ENCODE results near the gene PGAM5.
A peak's percentile ranks its signal among the peaks of the same experiment; 100 is the strongest.

PGAM5 gene

GRCh38 chr12:132710405-132711079, at the start of gene PGAM5:
Gene PGAM5 (plus strand): TSS chr12:132710842. CDS start chr12:132710877, 35 bp downstream.
- DNase-seq (ENCODE audit: low read depth): peak; percentile 79

DNA sequence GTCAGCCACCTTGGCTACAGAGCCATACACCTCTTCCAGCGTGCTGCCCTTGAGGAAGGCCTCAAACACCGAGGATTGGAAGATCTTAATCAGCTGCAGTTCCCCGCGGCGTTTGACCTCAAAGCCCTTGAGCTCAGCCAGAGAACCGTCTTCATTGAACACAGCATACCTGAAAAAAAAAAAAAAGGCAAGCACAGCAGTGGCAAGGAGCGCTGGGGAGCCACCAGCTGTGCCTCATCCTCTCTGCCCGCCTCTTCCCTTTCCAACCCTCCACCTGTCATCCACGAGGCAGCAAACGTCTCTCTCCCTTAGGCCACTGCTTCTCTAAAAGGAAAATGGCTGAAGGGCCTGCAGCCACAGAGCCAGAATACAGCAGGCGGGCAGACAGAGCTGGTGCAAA, 49.6 kb upstream of the PGAM5 start:
- no peak for DNase-seq (ENCODE audit: low read depth)

- no peak for DNase-seq (ENCODE audit: low read depth)
These were observed 48.7 kb upstream of the PGAM5 start for GRCh38 chr12:132661972-132662371.

DNA sequence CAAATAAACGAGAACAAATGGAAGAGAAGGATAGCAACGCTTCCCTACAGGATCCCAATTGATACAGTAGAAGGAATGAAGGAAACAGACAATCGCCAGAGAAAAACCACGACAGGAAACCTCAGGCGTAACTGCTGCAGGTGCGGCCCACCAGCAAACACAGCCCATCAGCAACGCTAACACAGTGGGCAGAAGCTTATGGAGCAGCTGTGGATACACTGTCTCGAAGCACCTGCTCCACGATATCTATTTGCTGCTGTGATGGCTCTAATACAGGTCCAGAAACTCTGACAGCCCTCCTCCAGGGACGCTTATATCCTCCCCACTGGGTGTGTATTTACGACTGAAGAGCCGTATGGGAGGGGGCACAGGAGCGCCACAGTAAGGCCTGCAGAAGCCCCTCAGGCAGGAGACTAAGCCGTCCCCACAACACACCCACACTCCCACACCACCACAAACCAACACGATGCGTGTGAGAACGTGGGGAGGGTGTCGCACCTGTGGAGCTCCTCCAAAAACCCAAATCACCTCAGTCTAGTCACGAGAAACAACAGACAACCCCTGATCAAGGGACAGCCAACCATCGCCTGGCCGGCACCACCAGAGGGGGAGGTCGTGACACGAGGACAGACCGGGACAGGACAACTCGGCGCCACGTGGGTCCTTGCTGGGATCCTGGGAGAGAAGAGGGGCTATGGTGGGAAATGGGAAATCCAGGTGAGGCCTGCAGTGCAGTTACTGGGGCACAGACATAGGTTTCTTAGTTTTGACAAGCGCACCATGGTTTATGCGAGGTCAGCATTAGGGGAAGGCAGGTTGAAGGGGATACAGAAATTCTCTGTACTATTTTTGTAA, 47.5 kb upstream of the PGAM5 start:
- no peak for DNase-seq (ENCODE audit: low read depth)

DNA sequence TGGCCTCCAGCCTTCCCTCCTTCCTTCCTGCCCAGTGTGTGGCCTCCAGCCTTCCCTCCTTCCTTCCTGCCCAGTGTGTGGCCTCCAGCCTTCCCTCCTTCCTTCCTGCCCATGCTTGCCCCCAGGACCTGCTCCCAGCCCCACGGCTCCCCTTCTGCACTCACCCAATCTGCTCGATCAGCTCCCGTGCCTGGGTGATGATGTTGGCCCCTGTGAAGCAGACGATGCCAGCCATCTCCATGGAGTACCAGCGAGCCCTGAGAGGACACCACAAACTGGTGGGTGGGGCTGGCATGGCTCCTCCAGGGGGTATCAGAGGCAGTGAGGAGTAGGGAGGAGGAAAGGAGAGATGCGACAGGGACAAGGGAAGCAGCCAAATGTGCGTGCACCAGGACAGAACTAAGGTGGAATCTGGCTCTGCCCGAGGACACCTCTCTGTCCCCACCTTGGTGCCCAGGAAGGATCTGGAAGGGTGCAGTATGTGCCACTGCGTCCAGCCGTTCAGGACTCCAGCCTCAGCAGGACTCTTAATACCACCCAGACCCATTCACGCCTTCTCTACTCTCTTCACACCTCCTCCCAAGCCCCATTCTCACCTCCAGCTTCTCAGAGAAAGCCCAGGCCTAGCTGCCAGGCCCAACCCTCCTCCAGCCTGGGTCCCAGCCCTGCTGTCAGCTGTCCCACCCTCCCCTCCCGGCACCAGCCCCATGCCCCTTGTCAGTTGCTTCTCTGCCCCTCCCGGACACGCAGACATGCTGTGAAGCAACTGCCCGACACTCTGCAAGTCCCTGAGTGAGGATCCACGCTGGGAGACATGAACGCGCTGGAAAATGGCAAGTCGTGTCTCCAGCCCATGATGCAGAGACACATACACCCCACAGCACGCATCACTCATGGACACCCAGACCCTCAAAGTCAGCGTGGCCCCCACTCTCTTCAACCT, 46.2 kb upstream of the PGAM5 start:
- no peak for DNase-seq (ENCODE audit: low read depth)

GRCh38 chr12:132665149-132665491, 45.5 kb upstream of the PGAM5 start:
- no peak for DNase-seq (ENCODE audit: low read depth)

GRCh38 chr12:132665794-132666193, 44.8 kb upstream of the PGAM5 start:
- no peak for DNase-seq (ENCODE audit: low read depth)

DNA sequence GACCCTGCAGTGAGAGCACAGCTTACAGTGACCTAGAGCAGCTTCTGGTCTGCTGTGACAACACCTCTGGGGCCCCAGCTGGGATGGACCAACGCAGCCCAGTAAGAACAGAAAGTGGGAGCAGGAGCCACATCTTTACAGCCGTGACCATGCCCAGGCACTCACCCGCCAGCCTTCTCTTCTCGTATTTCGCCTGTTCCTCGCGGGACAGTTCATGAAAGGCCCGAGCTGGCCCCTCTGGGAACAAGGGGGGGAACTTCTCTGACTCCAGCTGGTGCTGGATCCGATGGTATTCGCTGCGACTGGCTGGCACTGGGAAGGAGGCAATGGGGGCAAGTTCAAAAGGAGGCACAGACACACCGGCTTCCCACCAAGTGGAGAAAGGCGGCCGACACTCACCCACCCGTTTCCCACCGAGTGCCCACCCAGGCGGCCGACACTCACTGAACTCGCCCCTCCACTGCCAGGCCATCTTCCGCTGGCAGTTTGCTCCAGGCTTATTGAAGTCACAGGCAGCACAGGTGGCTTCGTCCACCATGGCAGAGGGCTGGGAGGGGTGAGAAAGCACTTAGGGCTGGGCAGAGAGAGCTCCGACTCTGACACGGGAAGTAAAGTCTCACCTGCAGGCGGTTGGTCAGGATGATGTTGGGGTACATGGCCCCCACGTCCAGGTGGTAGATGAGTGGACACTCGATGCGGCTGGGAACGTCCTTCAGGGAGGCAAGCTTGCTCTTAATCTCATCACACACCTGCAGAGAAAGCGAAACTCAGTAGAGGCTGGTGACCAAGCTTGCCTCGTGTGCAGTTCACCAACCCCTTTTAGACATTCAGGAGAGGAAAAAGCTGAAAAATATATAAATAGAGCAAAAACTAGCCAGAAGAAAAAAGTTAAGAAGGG, 42.2 kb upstream of the PGAM5 start:
- no peak for DNase-seq (ENCODE audit: low read depth)

DNA sequence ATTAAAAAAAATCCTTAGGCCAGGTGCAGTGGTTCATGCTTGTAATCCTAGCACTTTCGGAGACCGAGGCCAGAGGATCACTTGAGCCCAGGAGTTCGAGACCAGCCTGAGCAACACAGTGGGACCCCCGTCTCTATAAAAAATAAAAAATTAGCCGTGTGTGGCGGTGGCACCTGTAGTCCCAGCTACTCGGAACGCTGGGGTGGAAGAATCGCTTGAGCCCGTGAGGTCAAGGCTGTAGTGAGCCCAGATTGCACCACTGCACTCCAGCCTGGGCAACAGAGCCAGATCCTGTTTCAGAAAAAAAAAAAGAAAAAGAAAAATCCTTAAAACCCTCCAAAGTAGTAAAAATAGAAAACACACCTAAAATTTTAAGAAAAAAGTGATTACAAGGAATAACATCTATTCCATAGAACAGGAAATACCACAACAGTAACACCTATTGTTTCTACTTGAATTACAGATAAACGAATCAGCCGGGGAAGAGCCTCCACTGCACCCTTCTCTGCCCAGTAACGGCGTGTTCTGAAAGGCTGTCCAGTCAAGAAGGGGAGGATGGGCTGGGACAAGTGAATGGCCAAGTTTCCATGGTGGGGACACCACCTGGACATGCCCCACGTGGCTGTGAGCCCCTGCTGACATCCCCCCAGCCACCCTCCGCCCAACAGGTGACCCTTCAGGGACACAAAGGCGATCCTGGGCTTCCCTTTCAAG, 41.3 kb upstream of the PGAM5 start:
- no peak for DNase-seq (ENCODE audit: low read depth)

DNA sequence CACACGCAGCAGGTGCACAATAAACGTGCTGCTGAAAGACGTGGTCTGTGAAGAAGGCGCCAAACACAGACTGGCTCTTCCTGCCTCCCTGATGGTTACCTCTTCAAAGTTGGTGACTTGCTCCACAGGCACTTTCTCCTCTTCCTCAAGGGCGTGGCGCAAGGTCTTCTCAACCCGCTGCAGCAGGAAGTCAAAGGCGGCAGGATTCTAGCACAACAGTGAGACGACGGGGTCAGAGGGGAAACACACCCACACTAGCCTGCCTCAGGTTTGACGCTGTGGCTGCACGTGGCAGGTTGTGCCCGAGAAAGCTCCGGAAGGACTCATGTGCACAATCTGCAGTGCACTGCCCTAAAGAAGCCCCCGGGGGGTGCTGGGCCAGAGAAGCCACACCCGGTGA, 38.5 kb upstream of the PGAM5 start:
- no peak for DNase-seq (ENCODE audit: low read depth)

DNA sequence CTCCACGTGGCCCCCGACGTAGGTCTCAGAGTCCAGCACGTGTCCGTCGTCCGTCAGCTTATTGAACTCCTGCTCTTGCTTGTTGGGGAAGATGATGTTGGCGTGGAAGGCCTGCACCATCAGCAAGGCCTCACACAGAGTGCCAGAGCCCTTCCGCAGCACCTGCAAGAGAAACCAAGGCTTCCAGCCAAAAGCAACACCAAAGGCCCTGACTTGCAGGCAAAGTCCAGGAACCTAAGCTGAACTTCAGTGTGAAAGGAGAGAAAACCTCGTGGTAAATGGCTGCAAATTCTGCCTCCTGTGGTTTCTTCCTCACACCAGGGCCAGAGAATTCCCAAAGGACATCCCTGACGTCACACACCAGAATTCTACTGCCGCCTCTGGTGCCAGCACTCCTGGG, 38.0 kb upstream of the PGAM5 start:
- DNase-seq (ENCODE audit: low read depth): no peak

GRCh38 chr12:132673288-132674179, 37.1 kb upstream of the PGAM5 start:
- no peak for DNase-seq (ENCODE audit: low read depth)

GRCh38 chr12:132674561-132674960, 36.1 kb upstream of the PGAM5 start:
- no peak for DNase-seq (ENCODE audit: low read depth)

- DNase-seq (ENCODE audit: low read depth): no peak
These were observed 34.7 kb upstream of the PGAM5 start for GRCh38 chr12:132675757-132676432.

DNA sequence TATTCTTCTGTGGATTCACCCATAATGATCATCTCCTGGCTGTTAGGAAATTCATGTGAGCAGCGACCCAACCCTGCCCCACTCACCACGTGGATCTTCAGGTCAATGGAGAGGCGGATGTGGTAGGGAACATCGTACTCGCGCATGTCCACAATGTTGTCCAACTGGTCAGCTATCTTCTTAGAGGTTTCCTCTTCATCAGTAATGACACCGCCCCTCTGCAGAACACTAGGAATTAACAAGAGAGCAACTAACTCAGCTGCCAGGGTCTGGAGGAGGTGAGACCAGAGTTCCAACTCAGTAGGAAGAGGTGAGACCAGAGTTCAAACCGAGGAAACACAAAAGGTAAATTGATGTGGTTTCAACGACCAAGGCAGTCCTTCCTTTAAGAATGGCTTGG, 33.1 kb upstream of the PGAM5 start:
- no peak for DNase-seq (ENCODE audit: low read depth)

DNA sequence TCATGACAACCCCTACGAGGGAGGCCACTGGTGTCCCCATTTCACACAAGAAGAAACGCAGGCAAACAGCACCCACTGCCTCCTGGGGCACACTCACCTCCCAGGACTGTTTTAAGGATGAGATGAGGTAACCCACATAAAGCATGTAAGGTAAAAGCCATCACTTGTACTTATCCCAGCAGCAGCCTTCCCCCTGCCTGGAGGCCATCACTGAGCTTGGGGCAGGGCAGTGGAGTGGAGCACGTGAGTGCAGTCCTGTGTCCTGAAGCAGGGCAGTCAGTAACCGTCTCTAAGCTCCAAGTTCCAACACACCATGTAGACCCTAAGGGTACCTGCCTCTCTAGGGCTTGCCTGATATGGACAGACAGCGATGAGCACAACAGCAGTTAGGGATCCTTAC, 25.2 kb upstream of the PGAM5 start:
- no peak for DNase-seq (ENCODE audit: low read depth)

- no peak for DNase-seq (ENCODE audit: low read depth)
These were observed 23.8 kb upstream of the PGAM5 start for GRCh38 chr12:132686825-132687210.

- DNase-seq (ENCODE audit: low read depth): peak; percentile 89
These were observed 23.2 kb upstream of the PGAM5 start, which contains the start of the genes POLE and PXMP2 for GRCh38 chr12:132687211-132688164. Gene POLE (minus strand): TSS chr12:132687342. CDS start chr12:132687315, 27 bp downstream. Gene PXMP2 (plus strand): TSS chr12:132687587. CDS start chr12:132687671, 84 bp downstream.

All from stimulated activated CD8-positive, alpha-beta memory T cell treated with anti-CD3 and anti-CD28 coated beads, Interleukin-15, amount 100 ng/mL, for 24 hours (primary cell).